Hepatocyte (in vitro differentiated cells): ENCODE measurements around the gene LURAP1L.

Experiments
- CTCF ChIP-seq: fragments of 200-600 bp; sonication (generic); IDR thresholded peaks from 2 replicates; pipeline ENCODE4 v1.5.1; 2016; ENCODE audit warnings: antibody characterized with exemption, mild to moderate bottlenecking; ENCODE audit not compliant: poor library complexity
- EZH2 ChIP-seq: fragments of 200-600 bp; sonication (generic); IDR thresholded peaks from 2 replicates; pipeline ENCODE4 v1.6.1; 2016; ENCODE audit warnings: antibody characterized with exemption, mild to moderate bottlenecking, borderline replicate concordance
- EZH2phosphoT487 ChIP-seq: fragments of 200-600 bp; sonication (generic); IDR thresholded peaks from one replicate; pipeline ENCODE4 v1.6.1; 2018; ENCODE audit warnings: antibody characterized with exemption, mild to moderate bottlenecking, low read depth, moderate library complexity; ENCODE audit not compliant: unreplicated experiment, severe bottlenecking

GRCh38 chr9:12775679-12776512 is 1.1 kb downstream of the LURAP1L start:
- TF ChIP-seq CTCF (peak; percentile 57), EZH2phosphoT487 (no peak), EZH2 (no peak)
